Measurements from ENCODE around the gene FOXI1.

Gene FOXI1

DNA sequence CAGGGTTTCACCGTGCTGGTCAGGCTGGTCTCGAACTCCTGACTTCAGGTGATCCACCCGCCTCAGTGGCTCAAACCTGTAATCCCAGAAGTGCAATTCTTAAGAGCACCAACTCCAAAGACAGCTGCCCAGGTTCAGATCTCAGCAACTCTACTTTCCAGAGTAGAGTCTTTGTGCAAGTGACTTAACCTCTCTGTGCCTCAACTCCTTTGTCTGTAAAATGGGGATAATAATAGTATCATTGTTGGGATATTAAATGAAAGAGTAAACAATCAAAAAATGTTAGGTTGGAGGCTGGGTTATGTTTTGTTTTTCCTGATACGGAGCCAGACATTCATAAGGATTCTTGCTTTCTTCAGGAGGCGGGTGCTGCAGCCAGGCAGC lies 45.0 kb downstream of the FOXI1 start:
- DNase-seq (ENCODE audit: low spot score), result no peak

DNA sequence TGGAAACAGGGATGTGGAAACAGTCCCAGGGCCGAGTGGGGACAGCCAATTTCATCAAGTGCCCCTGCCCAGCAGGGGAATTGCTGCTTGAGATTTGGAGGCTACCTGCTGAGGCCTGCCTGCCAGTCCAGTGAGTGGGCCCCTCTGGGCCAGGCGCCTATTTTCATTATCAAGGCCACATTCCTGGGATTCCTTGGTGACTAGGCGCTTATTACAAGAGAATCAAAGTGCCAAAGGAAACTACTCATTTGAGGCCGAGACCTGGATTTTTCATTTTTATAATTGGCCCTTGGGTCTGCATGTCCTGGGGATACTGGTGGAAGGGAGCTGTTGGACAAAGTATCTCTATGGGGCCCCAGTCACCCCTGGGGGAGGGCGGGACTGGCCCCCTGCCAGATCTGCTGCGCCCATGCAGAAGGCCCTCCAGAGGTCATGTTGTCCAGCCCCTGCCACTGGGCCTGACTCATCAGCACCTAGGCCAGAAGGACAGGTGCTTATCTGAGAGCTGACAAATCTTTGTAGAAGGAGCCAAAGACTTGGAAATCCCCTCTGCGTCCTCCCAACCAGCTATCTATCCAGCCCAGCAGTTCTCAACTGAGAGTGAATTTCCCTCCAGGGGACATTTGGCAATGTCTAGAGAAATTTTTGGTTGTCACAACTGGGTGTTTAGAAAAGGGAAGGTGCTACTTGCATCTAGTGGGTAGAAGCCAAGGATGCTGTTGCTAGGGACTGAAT lies 45.6 kb downstream of the FOXI1 start:
- peak; percentile 63 for DNase-seq (ENCODE audit: low spot score)

DNA sequence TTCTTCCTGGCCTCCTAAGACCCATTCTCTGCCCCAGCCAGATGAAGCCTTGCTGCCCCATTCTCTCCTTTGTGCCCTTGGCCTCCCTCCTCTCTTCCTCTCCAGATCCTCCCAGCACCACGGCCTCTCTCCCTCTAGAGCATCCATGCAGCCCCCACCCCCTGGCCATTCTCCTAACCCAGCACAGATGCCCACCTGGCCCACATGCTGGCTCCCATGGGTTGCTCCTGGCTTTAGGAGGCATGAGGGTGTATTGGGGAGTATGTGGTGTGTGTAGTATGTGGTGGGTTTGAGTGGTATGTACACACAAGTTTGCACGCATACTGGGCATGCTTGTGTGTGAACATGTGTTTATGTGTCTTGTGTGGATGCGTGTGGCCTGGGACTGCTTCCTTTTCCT lies 47.1 kb downstream of the FOXI1 start:
- no peak for DNase-seq (ENCODE audit: low spot score)

DNA sequence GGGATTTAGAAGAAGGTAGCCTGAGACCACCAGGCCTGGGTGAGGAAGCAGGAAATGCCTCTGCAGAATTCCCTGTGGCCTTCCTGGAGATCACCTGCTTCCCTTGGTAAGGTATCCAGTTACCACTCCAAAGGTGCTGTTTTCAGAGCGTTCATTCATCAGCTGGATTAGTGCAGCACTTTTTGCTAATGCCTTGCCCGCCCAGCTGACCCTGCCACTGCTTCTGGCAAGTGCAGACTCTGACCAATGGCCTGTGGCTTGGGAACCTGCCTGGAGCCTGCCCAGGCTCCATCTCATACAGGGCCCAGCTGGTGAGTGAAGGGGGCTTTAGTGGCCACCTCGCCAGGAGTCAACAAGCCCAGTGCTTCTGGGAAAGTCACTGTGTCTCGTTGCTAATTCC lies 48.6 kb downstream of the FOXI1 start:
- no peak for DNase-seq (ENCODE audit: low spot score)

DNA sequence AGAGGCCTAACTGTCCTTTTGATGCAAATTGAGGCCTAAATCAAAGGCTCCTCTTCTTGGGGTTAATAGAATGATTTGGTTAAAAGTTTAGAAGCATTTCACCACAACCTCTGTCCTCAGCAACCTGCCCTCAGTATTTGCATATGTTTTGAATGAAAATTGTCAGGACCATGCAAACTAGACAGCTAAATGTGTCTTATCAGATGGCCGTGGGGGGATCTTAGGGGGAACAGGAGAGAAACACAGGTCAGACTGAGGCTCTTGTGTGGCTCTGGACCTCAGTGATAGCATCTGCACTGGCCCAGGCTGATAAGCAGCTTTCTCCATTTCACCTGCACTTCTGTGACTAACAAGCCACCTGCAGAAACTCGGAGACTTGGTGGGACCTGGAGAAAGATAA lies 49.0 kb downstream of the FOXI1 start:
- no peak for DNase-seq (ENCODE audit: low spot score)

DNA sequence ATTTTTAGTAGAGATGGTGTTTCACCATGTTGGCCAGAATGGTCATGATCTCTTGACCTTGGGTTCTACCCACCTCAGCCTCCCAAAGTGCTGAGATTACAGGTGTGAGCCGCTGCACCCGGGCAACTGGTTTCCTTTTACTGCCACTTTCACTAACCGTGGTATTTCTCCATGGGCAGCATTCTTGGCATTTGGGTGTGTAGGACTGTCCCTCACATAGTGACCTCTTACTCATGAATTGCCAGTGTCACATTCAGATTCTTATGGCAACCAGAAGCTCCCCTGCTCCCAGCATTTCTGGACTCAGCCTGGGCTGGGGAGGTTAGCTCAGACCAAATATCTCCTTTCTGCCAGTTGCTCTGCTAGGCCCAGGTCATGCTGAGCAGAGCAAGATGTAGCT lies 50.1 kb downstream of the FOXI1 start:
- DNase-seq (ENCODE audit: low spot score), result no peak

DNA sequence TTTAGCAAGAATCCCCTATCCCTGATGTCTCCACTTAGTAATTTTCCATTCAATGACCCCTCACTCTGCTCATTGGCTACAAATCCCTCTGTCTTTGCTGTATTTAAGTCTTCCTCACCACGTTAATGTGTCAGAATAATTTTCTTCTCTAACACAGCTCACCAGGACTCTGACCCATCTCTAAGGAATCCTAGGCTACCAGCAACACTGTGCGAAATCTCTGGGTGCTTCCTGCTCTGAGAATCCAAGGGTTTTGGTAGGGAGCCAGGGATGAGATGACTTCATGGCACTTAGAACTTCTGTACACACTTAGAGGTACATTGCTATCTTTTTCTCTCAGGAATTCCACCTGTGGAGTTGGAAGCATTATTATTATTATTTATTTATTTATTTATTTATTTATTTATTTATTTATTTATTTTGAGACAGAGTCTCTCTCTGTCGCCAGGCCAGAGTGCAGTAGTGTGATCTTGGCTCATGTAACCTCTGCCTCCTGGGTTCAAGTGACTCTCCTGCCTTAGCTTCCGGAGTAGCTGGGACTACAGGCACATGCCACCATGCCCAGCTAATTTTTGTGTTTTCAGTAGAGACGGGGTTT lies 53.5 kb downstream of the FOXI1 start:
- DNase-seq (ENCODE audit: low spot score), result peak; percentile 95
